GM03348 (cell line): ENCODE measurements around the gene TRMT112.

ENCODE experiments used
- DNase-seq: peaks from one replicate; pipeline ENCODE4 v3.0.0; 2012; ENCODE audit warnings: low spot score

Gene TRMT112

GRCh38 chr11:64291752-64292459 lies 25.5 kb downstream of the TRMT112 start:
- DNase-seq, result no peak

- no peak for DNase-seq
Measured at GRCh38 chr11:64291262-64291751, 26.1 kb downstream of the TRMT112 start, which contains the start of gene KCNK4. Gene KCNK4 (plus strand): TSS chr11:64291302. CDS start chr11:64293019, 1,717 bp downstream.

- no peak for DNase-seq
Measured at GRCh38 chr11:64290352-64291261, 26.8 kb downstream of the TRMT112 start.

DNA sequence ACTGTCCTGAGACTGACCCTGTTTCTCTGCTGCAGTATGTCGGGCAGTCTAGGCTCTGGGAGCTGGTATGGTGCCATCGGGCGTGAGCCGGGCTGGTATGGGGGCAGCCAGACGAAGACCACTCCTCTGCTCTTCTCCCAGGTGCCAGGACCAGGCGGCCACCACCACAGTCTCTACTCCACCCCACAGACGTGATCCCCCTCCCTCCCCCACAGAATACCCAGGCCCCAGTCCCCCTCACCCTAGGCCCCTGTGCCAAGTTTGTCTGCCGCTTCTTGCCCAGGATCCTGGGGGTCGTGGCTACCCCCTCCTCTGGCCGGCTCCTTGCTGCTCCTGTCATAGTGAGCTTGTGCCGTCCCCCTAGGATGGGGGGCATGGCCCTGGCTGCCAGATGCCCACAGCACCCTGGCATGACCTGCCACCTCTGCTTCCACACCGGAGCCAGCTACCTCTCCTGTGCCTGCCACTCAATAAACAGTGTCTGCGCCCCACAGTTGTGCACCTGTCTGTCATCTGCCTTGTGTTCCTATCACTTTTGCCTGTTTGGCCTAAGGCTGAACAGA lies 28.3 kb downstream of the TRMT112 start:
- no peak for DNase-seq

GRCh38 chr11:64288353-64288750 lies 29.0 kb downstream of the TRMT112 start:
- no peak for DNase-seq

- DNase-seq, result no peak
Measured at GRCh38 chr11:64287676-64288352, 29.5 kb downstream of the TRMT112 start.

- no peak for DNase-seq
Measured at GRCh38 chr11:64286801-64287159, 30.6 kb downstream of the TRMT112 start.

- no peak for DNase-seq
Measured at GRCh38 chr11:64285885-64286800, 31.2 kb downstream of the TRMT112 start.

- DNase-seq, result peak; percentile 95
Measured at GRCh38 chr11:64284962-64285884, 32.1 kb downstream of the TRMT112 start, which contains the start of gene GPR137. Gene GPR137 (plus strand): TSS chr11:64285848. CDS start chr11:64286525, 677 bp downstream.

GRCh38 chr11:64284048-64284961 lies 33.1 kb downstream of the TRMT112 start, which contains the start of gene BAD:
Gene BAD (minus strand): TSS chr11:64284665. CDS start chr11:64284368, 297 bp downstream.
- DNase-seq, result peak; percentile 99

GRCh38 chr11:64283092-64283491 lies 34.3 kb downstream of the TRMT112 start:
- no peak for DNase-seq

DNA sequence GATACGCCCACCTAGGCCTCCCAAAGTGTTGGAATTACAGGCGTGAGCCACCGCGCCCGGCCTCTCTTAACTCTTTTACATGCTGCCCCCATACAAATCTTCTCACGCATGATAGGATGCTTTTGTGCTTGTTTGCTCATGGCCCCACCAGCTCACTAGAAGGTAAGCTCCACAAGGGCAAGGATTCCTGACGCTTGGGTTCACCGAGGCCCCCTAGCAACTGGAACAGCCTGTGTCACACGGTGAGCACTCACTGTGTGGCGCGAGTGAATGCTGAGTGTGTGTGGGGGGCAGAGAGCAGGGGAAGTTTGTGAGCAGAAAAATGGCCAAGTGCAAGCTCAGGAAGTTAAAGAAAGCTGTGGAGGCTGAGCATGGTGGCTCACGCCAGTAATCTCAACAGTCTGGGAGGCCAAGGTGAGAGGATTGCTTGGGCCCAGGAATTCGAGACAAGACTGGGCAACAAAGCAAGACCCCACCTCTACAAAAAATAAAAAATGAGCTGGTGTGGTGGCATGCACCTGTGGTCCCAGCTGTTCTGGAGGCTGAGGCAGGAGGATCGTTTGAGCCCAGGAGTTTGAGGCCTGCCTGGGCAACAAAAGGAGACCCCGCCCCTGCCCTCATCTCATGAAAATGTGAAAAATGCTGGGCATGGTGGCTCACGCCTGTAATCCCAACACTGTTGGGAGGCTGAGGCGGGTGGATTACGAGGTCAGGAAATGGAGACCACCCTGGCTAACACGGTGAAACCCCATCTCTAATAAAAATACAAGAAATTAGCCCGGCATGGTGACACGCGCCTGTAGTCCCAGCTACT lies 35.2 kb downstream of the TRMT112 start:
- no peak for DNase-seq

DNA sequence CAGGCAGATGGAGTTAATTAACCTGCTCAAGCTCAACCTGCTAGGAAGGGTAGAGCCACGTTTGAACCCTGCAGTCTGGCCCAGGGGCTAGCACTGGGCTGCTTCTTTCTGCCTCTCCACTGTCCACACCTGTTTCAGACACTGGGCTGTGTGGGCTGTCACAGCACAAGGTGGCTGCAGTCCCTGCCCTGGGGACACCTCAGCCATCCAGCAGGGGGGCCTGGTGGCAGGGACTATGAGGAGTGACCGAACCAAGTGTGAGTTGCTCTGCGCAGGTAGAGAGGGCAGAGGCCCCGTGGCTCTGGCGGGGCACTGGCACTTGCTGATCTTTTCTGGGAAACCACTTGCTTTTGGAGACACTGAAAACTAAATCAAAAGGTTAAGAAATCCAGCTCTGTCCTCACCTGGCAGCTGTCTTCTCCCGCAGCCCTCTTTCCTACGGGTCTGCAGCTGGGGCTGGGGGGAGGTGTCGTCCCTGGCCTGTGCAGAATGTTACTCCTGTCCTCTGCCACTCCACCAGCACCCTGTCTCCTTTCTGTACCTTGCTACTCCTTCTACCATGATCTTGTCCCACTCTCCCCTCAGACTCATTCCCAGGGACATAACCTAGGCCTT lies 38.7 kb downstream of the TRMT112 start:
- no peak for DNase-seq

GRCh38 chr11:64276653-64277431 lies 40.5 kb downstream of the TRMT112 start:
- peak; percentile 79 for DNase-seq

DNA sequence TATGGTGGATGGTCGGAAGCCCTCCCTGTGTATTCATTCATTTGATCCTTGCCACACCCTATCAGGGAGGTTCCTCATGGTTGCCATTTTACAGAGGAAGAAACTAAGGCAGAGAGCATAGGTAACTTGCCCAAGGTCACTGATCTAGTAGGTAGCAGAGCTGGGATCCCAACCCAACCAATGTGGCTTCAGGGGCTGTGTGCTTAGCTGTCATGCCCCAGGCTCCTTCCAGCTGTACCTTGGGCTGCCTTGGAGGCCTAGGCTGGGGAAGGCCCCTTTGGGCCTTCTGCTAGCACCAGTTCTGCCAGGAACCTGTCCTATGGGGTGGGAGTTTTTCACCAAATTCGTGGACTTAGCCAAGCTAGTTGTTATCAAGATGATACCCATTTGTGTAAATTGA lies 41.5 kb downstream of the TRMT112 start:
- no peak for DNase-seq

DNA sequence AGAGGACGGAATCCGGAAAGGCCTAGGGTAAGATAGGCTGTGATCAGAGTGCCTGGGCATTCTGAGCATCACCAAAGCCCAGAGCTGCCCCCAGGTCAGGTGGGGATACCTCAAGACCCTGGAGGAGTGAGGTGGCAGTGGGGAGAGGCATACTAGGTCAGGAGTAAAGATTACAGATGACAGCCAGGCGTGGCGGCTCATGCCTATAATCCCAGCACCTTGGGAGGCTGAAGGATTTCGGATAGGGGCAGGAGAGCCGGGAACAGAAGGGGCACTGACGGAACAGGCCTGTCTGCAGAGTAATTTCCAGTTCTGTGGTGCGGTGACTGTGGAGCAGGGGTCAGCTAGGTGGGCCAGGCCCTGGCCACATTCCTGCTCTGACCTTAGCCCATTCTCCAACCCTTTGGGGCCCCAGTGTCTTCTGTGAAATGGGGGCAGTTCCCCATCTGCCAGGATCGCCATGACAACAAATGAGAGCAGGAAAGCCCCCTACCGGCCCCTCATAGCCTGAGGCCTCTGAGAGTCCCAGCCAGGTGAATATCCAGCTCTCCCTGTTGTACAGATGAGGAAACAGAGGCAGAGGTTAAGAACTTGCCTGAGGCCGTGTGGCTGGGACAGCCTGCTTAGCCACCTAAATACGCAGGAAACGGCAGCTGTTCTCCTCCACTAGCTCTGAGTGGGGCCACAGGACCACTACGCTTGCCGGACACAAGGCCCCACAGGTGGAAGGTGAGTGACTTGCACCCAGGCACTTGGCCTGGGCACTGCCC lies 42.1 kb downstream of the TRMT112 start:
- DNase-seq, result no peak
